HG03045 (cell line): ENCODE measurements around the gene CFAP54.

Experiments
- ATAC-seq: cut with Tn5 transposase; IDR thresholded peaks from one replicate; pipeline ENCODE4 v1.9.1; 2021; ENCODE audit warnings: mild to moderate bottlenecking, moderate library complexity; ENCODE audit not compliant: unreplicated experiment

The CFAP54 gene

DNA sequence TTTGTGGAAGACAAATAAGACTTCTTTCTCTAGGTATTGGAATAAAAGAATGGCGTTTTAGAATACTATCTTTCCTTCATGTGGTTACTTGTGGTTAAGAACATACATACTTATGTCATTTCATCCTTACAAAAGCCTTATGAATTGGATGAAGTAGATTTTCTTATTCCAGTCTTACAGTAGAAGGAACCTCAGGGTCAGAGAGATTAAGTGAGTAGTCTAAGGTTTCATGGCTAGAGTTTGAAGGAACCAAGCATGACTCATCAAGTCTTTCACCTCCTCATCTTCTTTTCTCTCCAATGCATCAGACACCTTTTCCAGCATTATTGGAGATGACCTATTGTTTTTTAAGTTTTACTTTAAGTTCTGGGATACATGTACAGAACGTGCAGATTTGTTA, 324.8 kb downstream of the CFAP54 start:
- no peak for ATAC-seq

- ATAC-seq: no peak
Measured at GRCh38 chr12:96821592-96821991, 332.2 kb downstream of the CFAP54 start.

DNA sequence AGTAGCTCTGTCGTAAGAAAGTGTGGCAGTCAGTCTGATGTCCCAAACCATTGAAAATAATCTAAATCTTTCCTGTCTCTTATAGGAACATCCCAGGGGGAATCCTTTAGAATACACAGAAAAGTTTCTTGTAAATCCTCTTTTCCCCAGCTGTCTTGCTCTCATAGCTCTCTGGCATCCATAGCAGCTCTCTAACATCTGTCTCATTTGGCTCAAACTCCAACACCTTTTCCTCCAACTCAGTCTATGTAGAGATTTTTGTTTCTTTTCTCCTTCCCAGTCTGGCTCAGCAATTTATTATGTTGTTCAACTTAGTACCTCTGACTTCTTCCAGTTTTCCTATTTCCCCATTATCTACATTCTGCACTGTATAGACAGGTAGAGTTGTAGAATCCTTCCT, 333.3 kb downstream of the CFAP54 start:
- ATAC-seq: no peak

GRCh38 chr12:96824074-96824837, 334.9 kb downstream of the CFAP54 start:
- ATAC-seq: no peak

GRCh38 chr12:96824838-96825236, 335.5 kb downstream of the CFAP54 start:
- no peak for ATAC-seq

DNA sequence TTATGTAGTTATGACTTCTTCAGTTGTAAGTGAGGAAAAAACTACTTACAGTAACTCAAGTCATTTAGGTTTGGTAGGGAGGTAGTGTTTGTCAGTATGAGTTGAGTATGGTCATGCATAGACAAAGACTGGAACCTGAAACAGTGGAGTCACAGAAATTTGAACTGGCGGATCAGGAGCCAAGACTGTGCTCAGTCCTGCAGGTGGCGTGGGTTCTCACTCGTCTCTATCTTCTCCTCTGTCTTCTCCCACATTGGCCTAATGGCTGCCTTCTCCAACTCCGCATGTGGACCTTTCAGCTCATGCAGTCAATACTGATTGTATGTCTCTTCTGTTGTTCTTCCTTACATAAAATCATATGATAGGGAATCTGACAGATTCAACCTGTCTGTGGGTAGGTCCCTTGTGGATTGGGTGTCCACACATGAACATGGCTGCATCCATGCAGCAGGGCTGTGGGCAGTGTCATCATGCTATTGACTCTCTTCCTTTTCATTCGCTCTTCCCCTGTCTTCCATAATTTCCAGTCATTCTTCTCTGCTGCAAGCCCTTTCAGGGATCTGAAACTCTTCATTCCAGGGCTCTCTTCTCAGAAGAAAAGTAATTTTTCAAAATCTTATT, 338.9 kb downstream of the CFAP54 start:
- no peak for ATAC-seq

DNA sequence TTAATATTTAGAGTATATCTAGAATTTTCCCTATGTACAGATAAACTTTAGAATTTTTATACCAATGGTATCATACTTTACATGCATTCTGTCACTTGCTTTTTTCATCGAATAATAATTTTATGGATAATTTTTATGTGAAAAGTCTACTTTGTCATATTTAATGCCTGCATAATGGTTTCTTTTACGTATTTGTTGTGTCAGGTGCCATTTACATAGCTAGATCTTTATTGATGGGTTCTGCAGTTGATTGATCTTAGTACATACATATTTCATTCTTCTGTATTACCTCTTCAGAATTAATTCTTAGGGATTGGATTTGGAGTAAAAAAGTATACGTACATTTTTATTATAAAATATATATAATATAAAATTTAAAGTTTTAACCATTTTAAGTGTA, 340.0 kb downstream of the CFAP54 start:
- no peak for ATAC-seq

DNA sequence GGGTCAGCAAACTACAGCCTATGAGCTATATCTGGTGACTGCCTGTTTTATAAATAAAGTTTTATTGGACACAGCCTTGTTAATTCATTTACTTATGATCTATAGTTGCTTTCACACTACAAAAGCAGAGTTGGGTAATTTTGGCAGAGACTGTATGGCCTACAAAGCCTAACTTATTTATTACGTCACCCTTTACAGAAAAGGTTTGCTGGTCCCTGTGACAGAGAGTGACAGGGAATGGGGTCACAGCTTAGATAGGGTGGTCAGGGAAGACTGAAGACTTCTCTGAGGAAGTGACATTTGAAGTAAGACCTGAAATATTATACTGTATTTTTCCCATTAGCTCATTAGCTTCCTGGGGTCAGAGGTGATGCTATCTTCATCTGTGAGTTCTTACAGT, 342.0 kb downstream of the CFAP54 start:
- no peak for ATAC-seq

DNA sequence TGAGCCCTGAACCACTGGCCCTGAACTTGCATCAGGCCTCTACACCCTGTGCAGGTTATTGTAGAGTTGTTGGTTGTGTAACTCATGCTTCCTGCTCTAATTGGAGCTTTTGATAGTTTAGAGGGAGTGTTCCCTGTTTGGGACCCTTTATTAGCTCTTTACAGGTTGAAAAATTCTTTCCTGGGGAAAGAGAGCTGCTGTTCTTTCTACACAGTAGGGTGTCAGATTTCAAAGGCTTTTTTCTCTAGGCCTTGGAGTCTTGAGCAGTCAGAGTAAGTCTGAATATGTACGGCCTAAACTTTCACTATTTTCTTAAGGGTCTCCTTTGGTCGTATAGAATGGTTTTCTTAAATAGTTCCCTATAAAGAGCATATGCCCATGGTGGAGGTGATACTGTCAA, 356.9 kb downstream of the CFAP54 start:
- no peak for ATAC-seq

GRCh38 chr12:96850676-96851075, 361.3 kb downstream of the CFAP54 start:
- ATAC-seq: no peak

- no peak for ATAC-seq
Measured at GRCh38 chr12:96858162-96858561, 368.8 kb downstream of the CFAP54 start.

GRCh38 chr12:96861656-96862055, 372.3 kb downstream of the CFAP54 start:
- no peak for ATAC-seq

DNA sequence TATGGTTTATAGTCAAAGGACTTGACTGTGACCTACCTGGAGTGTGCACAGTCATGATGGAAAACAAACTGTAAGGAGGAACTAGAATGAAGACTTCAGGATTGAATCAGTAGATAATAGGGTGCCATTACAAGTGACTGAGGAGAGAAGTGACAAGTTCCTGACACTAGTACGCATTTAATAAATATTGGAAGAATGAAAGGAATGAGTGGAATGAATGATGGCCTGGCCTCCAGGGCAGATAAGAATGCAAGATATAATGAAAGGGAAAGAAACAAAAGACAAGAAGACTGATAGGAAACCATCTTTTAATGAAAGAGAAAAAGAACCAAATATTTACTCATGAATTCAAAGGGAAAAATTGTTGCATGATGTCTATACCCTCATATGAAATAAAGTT, 372.9 kb downstream of the CFAP54 start:
- ATAC-seq: no peak

- ATAC-seq: no peak
Measured at GRCh38 chr12:96864335-96864734, 375.0 kb downstream of the CFAP54 start.

DNA sequence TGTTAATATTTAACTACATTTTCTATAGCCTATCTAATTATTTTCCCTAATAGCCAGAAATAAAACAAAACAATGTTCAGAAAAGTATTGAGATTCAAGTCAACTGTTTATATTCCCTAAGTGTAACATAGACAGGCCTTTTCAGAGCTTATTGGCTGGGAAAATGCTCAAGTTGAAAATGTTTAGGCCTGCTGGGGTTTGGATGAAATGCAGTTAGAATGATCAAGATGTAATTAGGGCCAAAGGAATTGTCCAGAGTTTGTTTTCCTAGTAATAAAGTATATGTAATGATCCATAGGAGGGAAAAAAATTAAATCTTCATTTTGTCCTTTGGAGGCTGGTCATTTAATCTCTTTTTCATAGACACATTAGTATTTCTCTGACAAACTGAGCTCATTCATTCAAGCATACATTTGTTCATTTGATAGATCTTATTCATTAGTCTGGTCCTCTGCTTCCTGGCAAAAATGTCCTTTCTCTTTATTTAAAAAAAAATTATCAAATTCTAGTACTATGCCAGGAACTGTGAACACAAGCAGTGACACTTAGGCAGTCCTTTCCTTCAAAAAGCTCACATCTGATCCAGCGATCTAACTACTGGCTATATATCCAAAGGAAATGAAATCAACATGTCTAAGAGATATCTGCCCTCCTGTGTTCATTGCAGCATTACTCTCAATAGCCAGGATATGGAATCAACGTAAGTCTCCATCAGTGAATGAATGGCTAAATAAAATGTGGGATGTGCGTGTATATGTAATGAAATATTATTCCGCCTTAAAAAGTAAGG, 377.6 kb downstream of the CFAP54 start:
- no peak for ATAC-seq

DNA sequence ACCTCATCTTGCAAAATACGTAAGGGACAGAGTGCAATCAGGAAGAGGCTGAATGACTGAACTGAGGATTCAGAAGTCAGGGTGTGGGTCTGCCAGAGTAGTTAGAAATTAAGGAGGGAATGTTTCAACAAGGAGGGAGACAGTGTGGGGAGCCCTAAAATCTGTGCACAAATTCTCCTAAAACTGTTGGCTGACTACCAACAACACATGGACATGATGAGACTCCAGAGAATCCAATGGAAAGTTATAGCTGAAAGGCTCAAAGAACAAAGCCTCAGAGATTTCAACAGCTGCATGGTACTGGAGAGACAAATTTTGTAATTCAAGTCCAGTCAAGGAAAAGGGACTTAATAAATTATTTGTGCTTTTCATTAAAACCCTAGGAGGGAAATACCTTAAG, 381.6 kb downstream of the CFAP54 start:
- no peak for ATAC-seq

- no peak for ATAC-seq
Measured at GRCh38 chr12:96872961-96873360, 383.6 kb downstream of the CFAP54 start.

DNA sequence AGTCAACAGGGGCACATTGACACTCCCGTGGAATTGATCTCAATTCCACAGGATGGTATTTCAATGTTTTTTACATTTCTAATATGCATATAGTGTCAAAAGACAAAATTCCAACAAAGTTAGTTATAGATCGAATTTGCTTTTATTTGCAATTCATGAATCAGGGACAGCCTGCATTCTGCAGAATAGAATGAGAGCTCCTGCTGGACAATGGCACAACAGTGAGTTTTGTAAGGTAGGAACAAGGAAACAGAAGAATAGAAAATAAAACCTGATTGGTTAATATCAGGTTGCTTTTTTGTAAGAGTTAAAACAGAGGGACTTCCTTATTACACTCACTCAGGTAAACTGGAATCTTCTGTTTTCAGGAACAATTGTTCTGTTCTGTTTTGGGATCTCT, 384.8 kb downstream of the CFAP54 start:
- no peak for ATAC-seq

GRCh38 chr12:96876966-96877365, 387.6 kb downstream of the CFAP54 start:
- ATAC-seq: no peak

DNA sequence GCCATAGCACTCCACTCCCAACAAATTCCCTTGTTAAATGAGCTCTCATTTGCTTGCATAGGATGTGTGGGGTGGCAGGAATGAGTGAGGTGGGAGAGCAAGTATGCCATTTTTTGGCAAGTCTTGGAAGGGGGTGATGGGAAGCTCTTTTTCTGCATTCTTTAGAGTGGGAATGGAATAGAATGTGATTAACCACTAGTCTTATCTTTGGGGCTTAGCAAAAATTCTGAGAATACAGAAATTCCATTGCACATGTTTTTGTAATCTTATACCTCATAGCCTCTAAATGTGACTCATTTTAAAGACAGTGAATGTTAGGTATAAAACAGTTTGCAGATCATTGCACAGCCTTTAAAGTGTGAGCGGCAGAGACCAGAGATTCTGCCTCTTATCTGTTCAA, 389.3 kb downstream of the CFAP54 start:
- no peak for ATAC-seq

GRCh38 chr12:96879301-96879700, 389.9 kb downstream of the CFAP54 start:
- no peak for ATAC-seq

GRCh38 chr12:96880220-96880619, 390.8 kb downstream of the CFAP54 start:
- ATAC-seq: no peak
